SJSA1 (cell line): ENCODE data around the gene ST7. TPM values are rescaled to one million over a fixed set of nuclear protein-coding genes. Genes with fewer than 3 reads are reported as not detected.
"Not testable (repeated sequence)": the region's sequence is repeated elsewhere in the genome, so short reads cannot be mapped to it uniquely, and the experiment has no call there.

ENCODE experiments used
- DNase-seq, 2 experiments: peaks; one replicate each; pipeline ENCODE4 v3.0.0-alpha.2; 2015 to 2020; ENCODE audit warnings: low spot score in 2 of 2, low read depth in 1 of 2
- H3K27ac ChIP-seq: fragments of 250-450 bp; sonication (Bioruptor Pico); 2 replicates; pipeline ENCODE4 v1.5.1; 2020; ENCODE audit warnings: mild to moderate bottlenecking, moderate library complexity
- H3K27me3 ChIP-seq: fragments of 250-450 bp; sonication (Bioruptor Pico); replicated peaks from 2 replicates; pipeline ENCODE4 v1.5.1; 2020; ENCODE audit warnings: mild to moderate bottlenecking, moderate library complexity
- H3K36me3 ChIP-seq: fragments of 250-450 bp; sonication (Bioruptor Pico); 2 replicates; pipeline ENCODE4 v1.5.1; 2020; ENCODE audit warnings: mild to moderate bottlenecking
- H3K4me1 ChIP-seq: fragments of 250-450 bp; sonication (Bioruptor Pico); replicated peaks from 2 replicates; pipeline ENCODE4 v1.6.1; 2021; ENCODE audit warnings: mild to moderate bottlenecking
- H3K4me3 ChIP-seq: fragments of 250-450 bp; sonication (Bioruptor Pico); 2 replicates; pipeline ENCODE4 v1.5.1; 2020; ENCODE audit warnings: mild to moderate bottlenecking
- H3K9me3 ChIP-seq: fragments of 250-450 bp; sonication (Bioruptor Pico); replicated peaks from 2 replicates; pipeline ENCODE4 v1.5.1; 2020; ENCODE audit warnings: mild to moderate bottlenecking
- total RNA-seq: library from RNA; depleted of rRNA; stranded (reverse); fragments of >200 nt; shearing (Covaris generic); gene quantifications from 2 replicates; pipeline ENCODE4 v1.2.3, GENCODE V29; 2014

The ST7 gene
- total RNA-seq, 1 experiment from 2014 or later: 14.7 TPM

GRCh38 chr7:116975024-116975423 lies 21.7 kb downstream of the ST7 start:
- not testable (repeated sequence) for H3K36me3 ChIP-seq, H3K4me3 ChIP-seq, H3K9me3 ChIP-seq, H3K27me3 ChIP-seq, H3K27ac ChIP-seq, DNase-seq
- H3K4me1 ChIP-seq: peaks cover 13% of the 10 kb centered on the region

- DNase-seq: peak in 1 of 2 experiments; percentile 22
- H3K27me3 ChIP-seq: no peaks in the 10 kb centered on the region
Measured at GRCh38 chr7:116977172-116977571, 23.9 kb downstream of the ST7 start.

GRCh38 chr7:116978006-116978405 lies 24.7 kb downstream of the ST7 start:
- Histone ChIP-seq H3K4me3 (no peak overlapping the region), H3K4me1 (peaks cover 13% of the 10 kb centered on the region), H3K36me3 (no peaks in the 10 kb centered on the region), H3K27ac (no peak overlapping the region), H3K9me3 (no peaks in the 10 kb centered on the region), H3K27me3 (no peaks in the 10 kb centered on the region)
- no peak for DNase-seq

More at GRCh38 chr7:116977172-116977571, 23.9 kb downstream of the ST7 start:
- H3K4me3 ChIP-seq: no peak overlapping the region
- H3K4me1 ChIP-seq: peaks cover 13% of the 10 kb centered on the region
- no peak overlapping the region for H3K27ac ChIP-seq
- H3K9me3 ChIP-seq: no peaks in the 10 kb centered on the region
- H3K36me3 ChIP-seq: no peaks in the 10 kb centered on the region

- H3K9me3 ChIP-seq: no peaks in the 10 kb centered on the region
- no peaks in the 10 kb centered on the region for H3K36me3 ChIP-seq
- peaks cover 13% of the 10 kb centered on the region for H3K4me1 ChIP-seq
- no peak for DNase-seq
- no peaks in the 10 kb centered on the region for H3K27me3 ChIP-seq
- no peak overlapping the region for H3K4me3 ChIP-seq
- H3K27ac ChIP-seq: no peak overlapping the region
Measured at GRCh38 chr7:116979430-116979829, 26.1 kb downstream of the ST7 start.

- H3K27ac ChIP-seq: no peak overlapping the region
- no peaks in the 10 kb centered on the region for H3K27me3 ChIP-seq
- no peaks in the 10 kb centered on the region for H3K36me3 ChIP-seq
- H3K4me3 ChIP-seq: no peak overlapping the region
- DNase-seq: no peak
- no peaks in the 10 kb centered on the region for H3K9me3 ChIP-seq
- H3K4me1 ChIP-seq: peaks cover 13% of the 10 kb centered on the region
Measured at GRCh38 chr7:116980354-116980753, 27.1 kb downstream of the ST7 start.

GRCh38 chr7:116981939-116982338 lies 28.6 kb downstream of the ST7 start:
- Histone ChIP-seq H3K4me3 (no peak overlapping the region), H3K27ac (no peak overlapping the region), H3K27me3 (no peaks in the 10 kb centered on the region), H3K9me3 (no peaks in the 10 kb centered on the region), H3K4me1 (peaks cover 11% of the 10 kb centered on the region), H3K36me3 (no peaks in the 10 kb centered on the region)
- DNase-seq: no peak

- no peak for DNase-seq
- H3K36me3 ChIP-seq: no peaks in the 10 kb centered on the region
- no peak overlapping the region for H3K4me3 ChIP-seq
- no peaks in the 10 kb centered on the region for H3K27me3 ChIP-seq
- no peaks in the 10 kb centered on the region for H3K9me3 ChIP-seq
- H3K4me1 ChIP-seq: no peaks in the 10 kb centered on the region
- no peak overlapping the region for H3K27ac ChIP-seq
Measured at GRCh38 chr7:116984511-116984910, 31.2 kb downstream of the ST7 start.

GRCh38 chr7:116984917-116985316 lies 31.6 kb downstream of the ST7 start:
- H3K9me3 ChIP-seq: no peaks in the 10 kb centered on the region
- no peaks in the 10 kb centered on the region for H3K27me3 ChIP-seq
- no peak overlapping the region for H3K27ac ChIP-seq
- H3K4me3 ChIP-seq: no peak overlapping the region
- H3K36me3 ChIP-seq: no peaks in the 10 kb centered on the region
- DNase-seq: peak in 1 of 2 experiments; percentile 33
- no peaks in the 10 kb centered on the region for H3K4me1 ChIP-seq

- Histone ChIP-seq H3K4me1 (no peaks in the 10 kb centered on the region), H3K27ac (no peak overlapping the region), H3K9me3 (no peaks in the 10 kb centered on the region), H3K4me3 (no peak overlapping the region), H3K27me3 (no peaks in the 10 kb centered on the region), H3K36me3 (no peaks in the 10 kb centered on the region)
- DNase-seq: no peak
Measured at GRCh38 chr7:116985575-116985974, 32.3 kb downstream of the ST7 start.

GRCh38 chr7:116986611-116987565 lies 33.6 kb downstream of the ST7 start:
- Histone ChIP-seq H3K4me3 (no peak overlapping the region), H3K27ac (no peak overlapping the region), H3K27me3 (no peaks in the 10 kb centered on the region), H3K36me3 (no peaks in the 10 kb centered on the region), H3K9me3 (no peaks in the 10 kb centered on the region), H3K4me1 (no peaks in the 10 kb centered on the region)
- DNase-seq: no peak

GRCh38 chr7:116988363-116988989 lies 35.2 kb downstream of the ST7 start:
- Histone ChIP-seq H3K27me3 (no peaks in the 10 kb centered on the region), H3K36me3 (no peaks in the 10 kb centered on the region), H3K4me3 (no peak overlapping the region), H3K27ac (no peak overlapping the region), H3K4me1 (no peaks in the 10 kb centered on the region), H3K9me3 (no peaks in the 10 kb centered on the region)
- no peak for DNase-seq

- Histone ChIP-seq H3K4me3 (no peak overlapping the region), H3K4me1 (no peaks in the 10 kb centered on the region), H3K36me3 (no peaks in the 10 kb centered on the region), H3K27me3 (no peaks in the 10 kb centered on the region), H3K9me3 (no peaks in the 10 kb centered on the region), H3K27ac (no peak overlapping the region)
- DNase-seq: no peak
Measured at GRCh38 chr7:116990056-116990455, 36.8 kb downstream of the ST7 start.

GRCh38 chr7:116991233-116991632 lies 37.9 kb downstream of the ST7 start:
- DNase-seq: no peak
- Histone ChIP-seq H3K36me3 (no peaks in the 10 kb centered on the region), H3K9me3 (no peaks in the 10 kb centered on the region), H3K4me3 (no peak overlapping the region), H3K4me1 (no peaks in the 10 kb centered on the region), H3K27ac (no peak overlapping the region), H3K27me3 (no peaks in the 10 kb centered on the region)

- Histone ChIP-seq H3K9me3 (no peaks in the 10 kb centered on the region), H3K4me3 (no peak overlapping the region), H3K27ac (no peak overlapping the region), H3K36me3 (no peaks in the 10 kb centered on the region), H3K4me1 (peaks cover 9% of the 10 kb centered on the region), H3K27me3 (no peaks in the 10 kb centered on the region)
- no peak for DNase-seq
Measured at GRCh38 chr7:116994611-116995010, 41.3 kb downstream of the ST7 start.
